Neural cell (in vitro differentiated cells): ENCODE results near the gene BMPR2. TPM values are rescaled to one million over a fixed set of nuclear protein-coding genes. Genes with fewer than 3 reads are reported as not detected.
"Not testable (repeated sequence)": the region's sequence is repeated elsewhere in the genome, so short reads cannot be mapped to it uniquely, and the experiment has no call there.

Source experiments
- H2AFZ ChIP-seq: fragments of 200-600, 300-800 bp; sonication (generic), shearing (Covaris generic); 2 replicates; pipeline ENCODE4 v1.6.0; 2014; ENCODE audit warnings: low read depth, mild to moderate bottlenecking, antibody characterized with exemption, low read length, moderate library complexity
- H3F3A ChIP-seq: fragments of 200-600 bp; shearing (Covaris generic); 2 replicates; pipeline ENCODE4 v1.6.1; 2016; ENCODE audit warnings: mild to moderate bottlenecking, moderate library complexity, mixed read lengths, antibody characterized with exemption, low read length; ENCODE audit not compliant: insufficient read depth, poor library complexity, severe bottlenecking
- H3K27ac ChIP-seq: fragments of 200-600, 300-800 bp; sonication (generic), shearing (Covaris generic); 2 replicates; pipeline ENCODE4 v1.5.1; 2014; ENCODE audit warnings: mild to moderate bottlenecking, low read length, moderate library complexity
- H3K27me3 ChIP-seq: fragments of 300-800, 200-600 bp; sonication (generic), shearing (Covaris generic); 2 replicates; pipeline ENCODE4 v1.6.0; 2014; ENCODE audit warnings: mild to moderate bottlenecking, low read depth, low read length, moderate library complexity; ENCODE audit not compliant: insufficient read depth
- H3K36me3 ChIP-seq: fragments of 300-800, 200-600 bp; sonication (generic), shearing (Covaris generic); 2 replicates; pipeline ENCODE4 v1.5.1; 2014; ENCODE audit warnings: mild to moderate bottlenecking, antibody characterized with exemption, low read length, moderate library complexity; ENCODE audit not compliant: insufficient read depth
- H3K4me2 ChIP-seq: fragments of 300-800, 200-600 bp; sonication (generic), shearing (Covaris generic); 2 replicates; pipeline ENCODE4 v1.6.0; 2014; ENCODE audit warnings: mild to moderate bottlenecking, low read length
- H3K4me3 ChIP-seq: fragments of 300-800, 200-600 bp; sonication (generic), shearing (Covaris generic); 2 replicates; pipeline ENCODE4 v1.5.1; 2014; ENCODE audit warnings: mild to moderate bottlenecking, low read length, moderate library complexity
- H3K79me2 ChIP-seq: fragments of 200-600 bp; shearing (Covaris generic); replicated peaks from 2 replicates; pipeline ENCODE4 v1.6.0; 2014; ENCODE audit warnings: mild to moderate bottlenecking, low read length, moderate library complexity; ENCODE audit not compliant: insufficient read depth
- H3K9ac ChIP-seq: fragments of 300-800, 200-600 bp; sonication (generic), shearing (Covaris generic); 2 replicates; pipeline ENCODE4 v1.6.1; 2016; ENCODE audit warnings: mild to moderate bottlenecking, low read length, mixed read lengths
- H3K9me2 ChIP-seq: fragments of 200-600 bp; shearing (Covaris generic); 2 replicates; pipeline ENCODE4 v1.6.1; 2016; ENCODE audit warnings: mild to moderate bottlenecking, low read length, mixed read lengths; ENCODE audit not compliant: insufficient read depth
- H3K9me3 ChIP-seq: fragments of 200-600, 300-800 bp; sonication (generic), shearing (Covaris generic); 2 replicates; pipeline ENCODE4 v1.6.1; 2016; ENCODE audit warnings: mild to moderate bottlenecking, mixed run types, low read length, moderate library complexity, mixed read lengths
- H4K20me1 ChIP-seq: fragments of 200-600 bp; shearing (Covaris generic); 2 replicates; pipeline ENCODE4 v1.6.1; 2016; ENCODE audit warnings: mild to moderate bottlenecking, mixed run types; ENCODE audit not compliant: insufficient read depth
- CTCF ChIP-seq: fragments of 450-650 bp; IDR thresholded peaks from 2 replicates; pipeline ENCODE4 v1.5.1; 2014; ENCODE audit warnings: antibody characterized with exemption, mild to moderate bottlenecking, moderate library complexity; ENCODE audit not compliant: poor library complexity, severe bottlenecking
- EP300 ChIP-seq: fragments of 450-650 bp; conservative IDR thresholded peaks from 2 replicates; pipeline ENCODE4 v1.6.1; 2014; ENCODE audit warnings: antibody characterized with exemption, mild to moderate bottlenecking, moderate library complexity; ENCODE audit not compliant: poor library complexity, severe bottlenecking
- EZH2 ChIP-seq: fragments of 200-600, 300-800 bp; shearing (Covaris generic), sonication (generic); IDR thresholded peaks from 2 replicates; pipeline ENCODE4 v1.6.1; 2014; ENCODE audit warnings: antibody characterized with exemption, low read length, borderline replicate concordance, mild to moderate bottlenecking; ENCODE audit not compliant: insufficient read depth, poor library complexity, severe bottlenecking
- MXI1 ChIP-seq: fragments of 450-650 bp; conservative IDR thresholded peaks from 2 replicates; pipeline ENCODE4 v1.6.1; 2014; ENCODE audit warnings: antibody characterized with exemption, mild to moderate bottlenecking; ENCODE audit not compliant: poor library complexity, severe bottlenecking
- POLR2AphosphoS5 ChIP-seq: IDR thresholded peaks from 2 replicates; pipeline ENCODE4 v1.6.1; 2012
- RAD21 ChIP-seq: fragments of 450-650 bp; conservative IDR thresholded peaks from 2 replicates; pipeline ENCODE4 v1.6.1; 2014; ENCODE audit warnings: antibody characterized with exemption, mild to moderate bottlenecking, moderate library complexity
- REST ChIP-seq: IDR thresholded peaks from 2 replicates; pipeline ENCODE4 v1.6.1; 2012; ENCODE audit warnings: borderline replicate concordance
- SMC3 ChIP-seq: fragments of 450-650 bp; conservative IDR thresholded peaks from 2 replicates; pipeline ENCODE4 v1.6.1; 2014; ENCODE audit warnings: antibody characterized with exemption, mild to moderate bottlenecking, moderate library complexity; ENCODE audit not compliant: poor library complexity
- TAF1 ChIP-seq: IDR thresholded peaks from 2 replicates; pipeline ENCODE4 v1.6.1; 2012; ENCODE audit warnings: low read depth
- polyA plus RNA-seq: library from polyadenylated mRNA; depleted of rRNA; stranded (reverse); fragments of >200 nt; gene quantifications from 2 replicates; pipeline ENCODE4 v1.2.3, GENCODE V29; 2014

The BMPR2 gene
- polyA plus RNA-seq, 1 donor from 2014 or later: 18.4 TPM

GRCh38 chr2:202361108-202361507 is 15.0 kb upstream of the BMPR2 start:
- Histone ChIP-seq H3K9ac (no peak overlapping the region), H3K27ac (no peak overlapping the region), H3F3A (no peaks in the 10 kb centered on the region), H3K27me3 (no peaks in the 10 kb centered on the region), H3K9me2 (no peaks in the 10 kb centered on the region), H3K79me2 (no peaks in the 10 kb centered on the region), H3K4me2 (no peak overlapping the region), H3K4me3 (no peak overlapping the region), H2AFZ (no peak overlapping the region), H3K36me3 (no peaks in the 10 kb centered on the region), H3K9me3 (no peaks in the 10 kb centered on the region), H4K20me1 (no peaks in the 10 kb centered on the region)
- TF ChIP-seq POLR2AphosphoS5 (no peak), RAD21 (no peak), TAF1 (no peak), EZH2 (no peak), MXI1 (no peak), SMC3 (no peak), CTCF (no peak), EP300 (no peak), REST (no peak)

GRCh38 chr2:202373490-202373889 is 2.6 kb upstream of the BMPR2 start:
- Histone ChIP-seq H3K4me3 (no peak overlapping the region), H3K9ac (no peak overlapping the region), H3K9me2 (no peaks in the 10 kb centered on the region), H3K9me3 (no peaks in the 10 kb centered on the region), H2AFZ (no peak overlapping the region), H3K79me2 (peaks cover 22% of the 10 kb centered on the region), H3K36me3 (no peaks in the 10 kb centered on the region), H3F3A (peaks cover 6% of the 10 kb centered on the region), H4K20me1 (peaks cover 8% of the 10 kb centered on the region), H3K27me3 (no peaks in the 10 kb centered on the region), H3K27ac (no peak overlapping the region), H3K4me2 (no peak overlapping the region)
- TF ChIP-seq RAD21 (no peak), SMC3 (no peak), TAF1 (no peak), POLR2AphosphoS5 (no peak), MXI1 (no peak), CTCF (no peak), EZH2 (no peak), EP300 (no peak), REST (no peak)

GRCh38 chr2:202374383-202374782 is 1.7 kb upstream of the BMPR2 start:
- not testable (repeated sequence) for H3F3A ChIP-seq, H3K27me3 ChIP-seq, H3K9me3 ChIP-seq, H3K9me2 ChIP-seq, H3K36me3 ChIP-seq
- Histone ChIP-seq H3K4me3 (peak overlapping the region; percentile 99), H3K9ac (peak overlapping the region; percentile 95), H4K20me1 (peaks cover 14% of the 10 kb centered on the region), H3K79me2 (peaks cover 31% of the 10 kb centered on the region), H2AFZ (peak overlapping the region; percentile 99), H3K27ac (peak overlapping the region; percentile 100), H3K4me2 (peak overlapping the region; percentile 97)
